Testis (tissue), 3 donors: Measurements from ENCODE around the gene NARS2. TPM values are rescaled to one million over a fixed set of nuclear protein-coding genes. Genes with fewer than 3 reads are reported as not detected.

Source experiments
- DNase-seq: peaks from one replicate; pipeline ENCODE4 v3.0.0-alpha.2; 2019
- H3K27ac ChIP-seq, 2 donors: fragments of 200-600 bp; sonication (generic); one replicate each; pipeline ENCODE4 v1.5.1; 2019
- H3K27me3 ChIP-seq: fragments of 200-600 bp; sonication (generic); one replicate; pipeline ENCODE4 v1.5.1; 2019
- H3K36me3 ChIP-seq: fragments of 200-600 bp; sonication (generic); one replicate; pipeline ENCODE4 v1.5.1; 2017; ENCODE audit warnings: low read depth; ENCODE audit errors: missing control alignments
- H3K4me1 ChIP-seq: fragments of 200-600 bp; sonication (generic); one replicate; pipeline ENCODE4 v1.5.1; 2019
- H3K4me3 ChIP-seq, 2 donors: fragments of 200-600 bp; sonication (generic); one replicate each; pipeline ENCODE4 v1.5.1; 2017 to 2019
- H3K9me3 ChIP-seq: fragments of 200-600 bp; sonication (generic); one replicate; pipeline ENCODE4 v1.5.1; 2017
- POLR2A ChIP-seq: fragments of 450-650 bp; IDR thresholded peaks from one replicate; pipeline ENCODE4 v1.6.1; 2017; ENCODE audit warnings: antibody characterized with exemption, mild to moderate bottlenecking, moderate library complexity
- WGBS, 2 donors: methylation state at CpG; one replicate each; pipeline ENCODE4 v1.1.5; 2018; 5-methylcytosine and 5-hydroxymethylcytosine counted together
- intact Hi-C: fragments of 100-400 bp; cut with DNase I; formaldehyde crosslinking; loops from one replicate; pipeline ENCODE4 v1.15.1; 2023; ENCODE audit warnings: low total_unique reads
- polyA plus RNA-seq: library from polyadenylated mRNA; stranded (reverse); fragments of 350-450 nt; fragmentation: Illumina TruSeq; extraction: RNeasy Lipid Tissue Mini Kit (QIAGEN cat#74804); gene quantifications from one replicate; pipeline ENCODE4 v1.2.3, GENCODE V29; 2014; ENCODE audit warnings: low read depth, low replicate concordance; ENCODE audit not compliant: insufficient read depth
- total RNA-seq, 2 donors: library from RNA; depleted of rRNA; stranded (reverse); fragments of >200 nt; gene quantifications; one replicate each; pipeline ENCODE4 v1.2.3, GENCODE V29; 2016
- TF ChIP-seq, protein P1 (sequence below), 3 experiments: fragments of 450-650 bp in 2 of 3; fragments of 200-600 bp in 1 of 3; sonication (generic) in 1 of 3; IDR thresholded peaks; one replicate each; pipeline ENCODE4 v1.5.1; 2016 to 2019; ENCODE audit warnings: antibody characterized with exemption in 3 of 3, mild to moderate bottlenecking in 2 of 3, moderate library complexity in 1 of 3

NARS2 gene
- total and polyA plus RNA-seq, 3 donors from 2014 or later, result 9.8 to 22.6 (median 21.3) TPM

DNA sequence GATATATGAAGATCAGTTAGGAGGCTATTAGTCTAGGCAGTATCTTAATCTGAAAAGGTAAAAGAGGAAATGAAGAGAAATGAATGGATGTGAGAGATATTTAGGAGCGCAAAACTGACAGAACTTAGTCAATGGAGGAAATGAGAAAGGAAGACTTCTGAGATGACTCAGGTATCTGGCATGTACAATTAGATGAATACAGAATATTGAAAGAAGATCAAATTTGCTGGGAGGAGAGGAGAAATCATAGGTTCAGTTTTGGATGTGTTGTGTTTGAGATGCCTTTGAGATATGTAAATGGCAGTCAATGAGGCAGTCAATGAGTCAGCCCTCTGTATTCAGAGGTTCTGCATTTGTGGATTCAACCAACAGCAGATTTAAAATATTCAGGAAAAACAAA lies 114.2 kb downstream of the NARS2 start:
- no peak for TF ChIP-seq POLR2A
- TF ChIP-seq, protein P1, sequence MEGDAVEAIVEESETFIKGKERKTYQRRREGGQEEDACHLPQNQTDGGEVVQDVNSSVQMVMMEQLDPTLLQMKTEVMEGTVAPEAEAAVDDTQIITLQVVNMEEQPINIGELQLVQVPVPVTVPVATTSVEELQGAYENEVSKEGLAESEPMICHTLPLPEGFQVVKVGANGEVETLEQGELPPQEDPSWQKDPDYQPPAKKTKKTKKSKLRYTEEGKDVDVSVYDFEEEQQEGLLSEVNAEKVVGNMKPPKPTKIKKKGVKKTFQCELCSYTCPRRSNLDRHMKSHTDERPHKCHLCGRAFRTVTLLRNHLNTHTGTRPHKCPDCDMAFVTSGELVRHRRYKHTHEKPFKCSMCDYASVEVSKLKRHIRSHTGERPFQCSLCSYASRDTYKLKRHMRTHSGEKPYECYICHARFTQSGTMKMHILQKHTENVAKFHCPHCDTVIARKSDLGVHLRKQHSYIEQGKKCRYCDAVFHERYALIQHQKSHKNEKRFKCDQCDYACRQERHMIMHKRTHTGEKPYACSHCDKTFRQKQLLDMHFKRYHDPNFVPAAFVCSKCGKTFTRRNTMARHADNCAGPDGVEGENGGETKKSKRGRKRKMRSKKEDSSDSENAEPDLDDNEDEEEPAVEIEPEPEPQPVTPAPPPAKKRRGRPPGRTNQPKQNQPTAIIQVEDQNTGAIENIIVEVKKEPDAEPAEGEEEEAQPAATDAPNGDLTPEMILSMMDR (IDR thresholded peaks at IDR 0.05), result no peak
- H3K27ac ChIP-seq, result no peak overlapping the region
- 91 to 97% methylated on average over 1 of the region's 1 CpG for WGBS, 2 donors
- no peak for DNase-seq
- H3K4me1 ChIP-seq, result no peaks in the 10 kb centered on the region
- no peaks in the 10 kb centered on the region for H3K36me3 ChIP-seq
- intact Hi-C loops, result no loop called here
- no peaks in the 10 kb centered on the region for H3K27me3 ChIP-seq
- no peak overlapping the region for H3K4me3 ChIP-seq
- H3K9me3 ChIP-seq, result no peaks in the 10 kb centered on the region

GRCh38 chr11:78459738-78460137 lies 114.9 kb downstream of the NARS2 start:
- no peak for DNase-seq
- intact Hi-C loops, result no loop called here
- Histone ChIP-seq H3K9me3 (no peaks in the 10 kb centered on the region), H3K4me3 (no peak overlapping the region), H3K27ac (no peak overlapping the region), H3K36me3 (no peaks in the 10 kb centered on the region), H3K4me1 (no peaks in the 10 kb centered on the region), H3K27me3 (no peaks in the 10 kb centered on the region)
- WGBS, 2 donors, result 90 to 93% methylated on average over 4 of the region's 4 CpGs
- no peak for TF ChIP-seq POLR2A
- TF ChIP-seq, protein P1 (IDR thresholded peaks at IDR 0.05), result no peak

DNA sequence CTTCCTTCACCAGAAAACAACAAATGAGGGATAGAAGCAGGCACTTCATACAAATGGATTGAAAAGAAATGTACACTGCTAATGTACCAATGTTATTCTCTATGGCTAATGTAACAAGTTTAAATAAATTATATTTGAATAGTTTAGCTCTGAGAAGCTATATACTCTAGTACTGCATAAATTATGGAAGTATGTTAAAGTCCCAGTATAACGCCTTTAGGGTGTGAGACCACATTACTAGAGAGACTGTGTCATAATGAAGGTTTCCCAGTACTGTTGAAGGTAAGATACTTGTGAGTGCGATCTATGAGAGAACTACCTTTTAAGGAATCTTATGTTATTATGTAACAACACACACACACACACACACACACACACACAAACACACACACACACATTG lies 117.2 kb downstream of the NARS2 start:
- no peak overlapping the region for H3K4me3 ChIP-seq
- H3K27me3 ChIP-seq, result no peaks in the 10 kb centered on the region
- no peaks in the 10 kb centered on the region for H3K9me3 ChIP-seq
- intact Hi-C loops, result no loop called here
- 75 to 88% methylated on average over 2 of the region's 2 CpGs for WGBS, 2 donors
- DNase-seq, result no peak
- H3K4me1 ChIP-seq, result no peaks in the 10 kb centered on the region
- TF ChIP-seq, protein P1 (IDR thresholded peaks at IDR 0.05), result no peak
- TF ChIP-seq POLR2A, result no peak
- no peak overlapping the region for H3K27ac ChIP-seq
- H3K36me3 ChIP-seq, result no peaks in the 10 kb centered on the region

DNA sequence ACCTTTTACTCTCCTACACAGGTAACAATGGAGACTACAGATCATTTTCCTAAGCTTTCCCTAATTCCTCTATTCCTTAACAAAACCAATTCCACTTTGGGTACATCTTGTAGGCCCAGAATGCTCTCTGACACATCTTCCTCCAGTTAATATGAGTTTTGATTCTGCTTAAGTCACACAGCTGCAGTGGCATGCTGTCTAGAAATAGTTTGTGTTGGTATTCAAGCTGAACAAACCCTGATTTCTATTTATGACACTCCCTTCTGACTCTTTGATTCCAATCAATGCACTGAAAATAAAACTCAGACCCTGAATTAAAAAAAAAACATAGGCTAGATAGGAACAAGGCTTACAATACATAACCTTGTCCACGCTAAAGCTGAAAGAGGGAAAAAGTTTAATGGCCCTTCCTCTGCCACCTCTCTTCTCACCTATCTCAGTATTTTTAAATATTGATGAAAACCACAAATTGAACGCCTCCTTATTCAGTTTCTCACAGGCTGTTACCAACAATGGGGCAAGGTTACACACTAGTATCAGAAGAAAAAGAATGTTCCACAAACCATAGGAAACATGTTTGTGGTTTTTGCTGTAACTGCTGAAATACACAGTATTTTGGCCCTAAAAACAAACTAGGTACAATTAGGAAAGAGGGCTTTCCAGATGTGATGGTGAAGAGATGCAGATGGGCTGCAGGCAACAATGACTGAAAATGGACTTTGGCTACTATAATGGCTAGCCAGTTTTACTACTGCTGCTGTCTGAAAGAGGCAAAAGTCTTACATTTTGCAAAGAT lies 121.3 kb downstream of the NARS2 start:
- H3K27ac ChIP-seq, result no peak overlapping the region
- 85 to 94% methylated on average over 2 of the region's 2 CpGs for WGBS, 2 donors
- H3K27me3 ChIP-seq, result no peaks in the 10 kb centered on the region
- intact Hi-C loops, result no loop called here
- H3K36me3 ChIP-seq, result no peaks in the 10 kb centered on the region
- no peak overlapping the region for H3K4me3 ChIP-seq
- DNase-seq, result no peak
- H3K9me3 ChIP-seq, result no peaks in the 10 kb centered on the region
- TF ChIP-seq POLR2A, result no peak
- TF ChIP-seq, protein P1 (IDR thresholded peaks at IDR 0.05), result no peak
- no peaks in the 10 kb centered on the region for H3K4me1 ChIP-seq
